ENCODE measurements around the gene IARS2. TPM values are rescaled to one million over a fixed set of nuclear protein-coding genes. Genes with fewer than 3 reads are reported as not detected.

IARS2 gene
- total and polyA plus RNA-seq, 2 donors = 30.3 to 50.2 TPM

DNA sequence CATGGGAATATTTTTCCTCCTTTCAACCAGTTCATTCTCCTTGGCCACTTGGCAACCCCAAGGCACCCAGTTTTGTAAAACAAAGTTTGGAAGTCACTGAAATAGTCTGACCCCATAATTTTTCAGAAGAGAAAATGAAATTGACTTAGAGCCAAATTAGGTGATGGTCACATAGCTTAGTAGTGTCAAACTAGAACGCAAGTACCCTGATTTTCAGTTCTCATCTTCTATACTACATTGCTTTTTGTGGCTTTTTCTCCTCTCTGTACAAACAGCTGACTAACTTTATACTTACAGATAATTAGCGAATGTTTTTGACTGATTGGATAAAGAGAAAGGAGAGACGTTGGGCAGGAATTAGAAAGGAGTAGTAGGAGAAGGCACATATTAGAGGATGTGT, 33.1 kb downstream of the IARS2 start:
- 98% methylated on average over 3 of the region's 3 CpGs for WGBS
- no peak for DNase-seq (ENCODE audit: low read depth in 6 of 9, low spot score in 9 of 9)
- no peak overlapping the region for H3K27ac ChIP-seq (ENCODE audit: low read depth in 1 of 2, low read length in 1 of 2)
- no peaks in the 10 kb centered on the region for H3K27me3 ChIP-seq (ENCODE audit: control insufficient read depth in 2 of 2, insufficient read depth in 1 of 2, low read length in 1 of 2)
- H3K9me3 ChIP-seq (ENCODE audit: control insufficient read depth in 2 of 2, insufficient read depth in 1 of 2, low read length in 1 of 2) = no peaks in the 10 kb centered on the region
- no peak overlapping the region for H3K4me3 ChIP-seq (ENCODE audit: low read length in 2 of 2)
- H3K36me3 ChIP-seq (ENCODE audit: control insufficient read depth in 2 of 2, insufficient read depth in 2 of 2, low read length in 1 of 2) = peaks cover 0 to 11% of the 10 kb centered on the region in 2 donors
- no peaks in the 10 kb centered on the region for H3K4me1 ChIP-seq (ENCODE audit: control insufficient read depth in 2 of 2, insufficient read depth in 2 of 2, low read length in 2 of 2)

- Histone ChIP-seq H3K27ac (ENCODE audit: low read depth in 1 of 2, low read length in 1 of 2) (no peak overlapping the region), H3K4me1 (ENCODE audit: control insufficient read depth in 2 of 2, insufficient read depth in 2 of 2, low read length in 2 of 2) (no peaks in the 10 kb centered on the region), H3K9me3 (ENCODE audit: control insufficient read depth in 2 of 2, insufficient read depth in 1 of 2, low read length in 1 of 2) (no peaks in the 10 kb centered on the region), H3K36me3 (ENCODE audit: control insufficient read depth in 2 of 2, insufficient read depth in 2 of 2, low read length in 1 of 2) (peaks cover under 1 to 21% of the 10 kb centered on the region in 2 donors), H3K4me3 (ENCODE audit: low read length in 2 of 2) (no peak overlapping the region), H3K27me3 (ENCODE audit: control insufficient read depth in 2 of 2, insufficient read depth in 1 of 2, low read length in 1 of 2) (no peaks in the 10 kb centered on the region)
- DNase-seq (ENCODE audit: low read depth in 6 of 9, low spot score in 9 of 9) = no peak
Observed at GRCh38 chr1:220129479-220130210, 35.7 kb downstream of the IARS2 start.

DNA sequence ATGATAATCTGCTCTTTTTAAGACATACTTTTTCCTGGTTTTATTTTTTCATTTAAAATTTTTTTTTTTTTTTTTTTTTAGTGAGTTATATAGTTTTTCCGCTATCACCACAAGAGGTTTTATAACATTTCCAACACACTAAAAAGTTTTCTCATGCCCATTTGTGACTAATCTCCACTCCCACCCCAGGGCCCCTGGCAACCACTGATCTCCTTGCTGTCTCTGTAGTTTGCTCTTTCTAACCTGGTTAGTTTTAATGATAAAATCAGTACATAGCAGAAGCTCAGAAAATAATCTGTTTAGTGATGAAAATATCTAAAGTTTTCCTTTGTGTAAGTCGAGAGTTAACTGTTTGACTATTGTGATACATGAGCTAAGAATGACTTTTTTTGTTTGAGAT, 41.8 kb downstream of the IARS2 start:
- H3K4me1 ChIP-seq (ENCODE audit: control insufficient read depth in 2 of 2, insufficient read depth in 2 of 2, low read length in 2 of 2) = no peaks in the 10 kb centered on the region
- no peaks in the 10 kb centered on the region for H3K9me3 ChIP-seq (ENCODE audit: control insufficient read depth in 2 of 2, insufficient read depth in 1 of 2, low read length in 1 of 2)
- peaks cover 9 to 58% of the 10 kb centered on the region in 2 donors for H3K36me3 ChIP-seq (ENCODE audit: control insufficient read depth in 2 of 2, insufficient read depth in 2 of 2, low read length in 1 of 2)
- no peak overlapping the region for H3K27ac ChIP-seq (ENCODE audit: low read depth in 1 of 2, low read length in 1 of 2)
- no peaks in the 10 kb centered on the region for H3K27me3 ChIP-seq (ENCODE audit: control insufficient read depth in 2 of 2, insufficient read depth in 1 of 2, low read length in 1 of 2)
- no peak for DNase-seq (ENCODE audit: low read depth in 6 of 9, low spot score in 9 of 9)
- H3K4me3 ChIP-seq (ENCODE audit: low read length in 2 of 2) = no peak overlapping the region
- 96% methylated on average over 2 of the region's 2 CpGs for WGBS

GRCh38 chr1:220137019-220137786, 43.3 kb downstream of the IARS2 start:
- peak in 3 of 9 donors; percentile 1 to 31 (median 2) for DNase-seq (ENCODE audit: low read depth in 6 of 9, low spot score in 9 of 9)
- Histone ChIP-seq H3K27ac (ENCODE audit: low read depth in 1 of 2, low read length in 1 of 2) (no peak overlapping the region), H3K4me1 (ENCODE audit: control insufficient read depth in 2 of 2, insufficient read depth in 2 of 2, low read length in 2 of 2) (no peaks in the 10 kb centered on the region), H3K4me3 (ENCODE audit: low read length in 2 of 2) (no peak overlapping the region), H3K36me3 (ENCODE audit: control insufficient read depth in 2 of 2, insufficient read depth in 2 of 2, low read length in 1 of 2) (peaks cover 14 to 68% of the 10 kb centered on the region in 2 donors), H3K9me3 (ENCODE audit: control insufficient read depth in 2 of 2, insufficient read depth in 1 of 2, low read length in 1 of 2) (no peaks in the 10 kb centered on the region), H3K27me3 (ENCODE audit: control insufficient read depth in 2 of 2, insufficient read depth in 1 of 2, low read length in 1 of 2) (no peaks in the 10 kb centered on the region)
- 77% methylated on average over 9 of the region's 9 CpGs for WGBS

GRCh38 chr1:220139966-220140365, 46.0 kb downstream of the IARS2 start:
- Histone ChIP-seq H3K4me1 (ENCODE audit: control insufficient read depth in 2 of 2, insufficient read depth in 2 of 2, low read length in 2 of 2) (no peaks in the 10 kb centered on the region), H3K4me3 (ENCODE audit: low read length in 2 of 2) (no peak overlapping the region), H3K27me3 (ENCODE audit: control insufficient read depth in 2 of 2, insufficient read depth in 1 of 2, low read length in 1 of 2) (no peaks in the 10 kb centered on the region), H3K36me3 (ENCODE audit: control insufficient read depth in 2 of 2, insufficient read depth in 2 of 2, low read length in 1 of 2) (peaks cover 11 to 55% of the 10 kb centered on the region in 2 donors), H3K27ac (ENCODE audit: low read depth in 1 of 2, low read length in 1 of 2) (no peak overlapping the region), H3K9me3 (ENCODE audit: control insufficient read depth in 2 of 2, insufficient read depth in 1 of 2, low read length in 1 of 2) (no peaks in the 10 kb centered on the region)
- 98% methylated on average over 6 of the region's 6 CpGs for WGBS
- no peak for DNase-seq (ENCODE audit: low read depth in 6 of 9, low spot score in 9 of 9)

GRCh38 chr1:220144051-220144450, 50.1 kb downstream of the IARS2 start:
- H3K4me3 ChIP-seq (ENCODE audit: low read length in 2 of 2) = no peak overlapping the region
- H3K36me3 ChIP-seq (ENCODE audit: control insufficient read depth in 2 of 2, insufficient read depth in 2 of 2, low read length in 1 of 2) = peaks cover 11 to 39% of the 10 kb centered on the region in 2 donors
- no peak overlapping the region for H3K27ac ChIP-seq (ENCODE audit: low read depth in 1 of 2, low read length in 1 of 2)
- H3K4me1 ChIP-seq (ENCODE audit: control insufficient read depth in 2 of 2, insufficient read depth in 2 of 2, low read length in 2 of 2) = no peaks in the 10 kb centered on the region
- no peaks in the 10 kb centered on the region for H3K27me3 ChIP-seq (ENCODE audit: control insufficient read depth in 2 of 2, insufficient read depth in 1 of 2, low read length in 1 of 2)
- DNase-seq (ENCODE audit: low read depth in 6 of 9, low spot score in 9 of 9) = no peak
- 98% methylated on average over 5 of the region's 5 CpGs for WGBS
- H3K9me3 ChIP-seq (ENCODE audit: control insufficient read depth in 2 of 2, insufficient read depth in 1 of 2, low read length in 1 of 2) = no peaks in the 10 kb centered on the region

GRCh38 chr1:220149742-220150141, 55.8 kb downstream of the IARS2 start:
- no peak overlapping the region for H3K4me3 ChIP-seq (ENCODE audit: low read length in 2 of 2)
- DNase-seq (ENCODE audit: low read depth in 6 of 9, low spot score in 9 of 9) = no peak
- no peaks in the 10 kb centered on the region for H3K9me3 ChIP-seq (ENCODE audit: control insufficient read depth in 2 of 2, insufficient read depth in 1 of 2, low read length in 1 of 2)
- no peaks in the 10 kb centered on the region for H3K4me1 ChIP-seq (ENCODE audit: control insufficient read depth in 2 of 2, insufficient read depth in 2 of 2, low read length in 2 of 2)
- 100% methylated on average over 1 of the region's 1 CpG for WGBS
- H3K36me3 ChIP-seq (ENCODE audit: control insufficient read depth in 2 of 2, insufficient read depth in 2 of 2, low read length in 1 of 2) = peaks cover 18 to 44% of the 10 kb centered on the region in 2 donors
- H3K27me3 ChIP-seq (ENCODE audit: control insufficient read depth in 2 of 2, insufficient read depth in 1 of 2, low read length in 1 of 2) = no peaks in the 10 kb centered on the region
- no peak overlapping the region for H3K27ac ChIP-seq (ENCODE audit: low read depth in 1 of 2, low read length in 1 of 2)

DNA sequence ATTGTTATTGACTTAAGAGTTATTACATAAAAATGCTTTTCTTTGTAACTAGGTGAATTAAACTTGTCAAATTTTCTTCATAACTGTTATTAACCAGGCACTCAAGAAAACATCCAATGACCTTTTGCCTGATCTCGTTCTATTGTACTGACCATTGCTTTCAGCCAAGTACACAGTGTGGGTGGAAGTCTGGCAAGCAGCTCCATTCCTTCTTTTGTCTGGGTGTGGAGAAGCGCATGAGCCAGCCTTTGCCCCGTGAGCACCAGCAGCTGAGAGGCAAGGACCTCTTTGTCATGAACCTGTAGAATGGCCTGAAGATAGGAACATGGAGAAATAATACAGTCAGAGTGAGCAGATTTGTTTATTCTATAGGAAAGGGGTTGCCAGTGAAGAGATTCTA, 57.5 kb downstream of the IARS2 start:
- WGBS = 94% methylated on average over 3 of the region's 3 CpGs
- no peaks in the 10 kb centered on the region for H3K9me3 ChIP-seq (ENCODE audit: control insufficient read depth in 2 of 2, insufficient read depth in 1 of 2, low read length in 1 of 2)
- no peak for DNase-seq (ENCODE audit: low read depth in 6 of 9, low spot score in 9 of 9)
- no peak overlapping the region for H3K27ac ChIP-seq (ENCODE audit: low read depth in 1 of 2, low read length in 1 of 2)
- no peaks in the 10 kb centered on the region for H3K27me3 ChIP-seq (ENCODE audit: control insufficient read depth in 2 of 2, insufficient read depth in 1 of 2, low read length in 1 of 2)
- H3K4me1 ChIP-seq (ENCODE audit: control insufficient read depth in 2 of 2, insufficient read depth in 2 of 2, low read length in 2 of 2) = no peaks in the 10 kb centered on the region
- peaks cover 33 to 46% of the 10 kb centered on the region in 2 donors for H3K36me3 ChIP-seq (ENCODE audit: control insufficient read depth in 2 of 2, insufficient read depth in 2 of 2, low read length in 1 of 2)
- no peak overlapping the region for H3K4me3 ChIP-seq (ENCODE audit: low read length in 2 of 2)

DNA sequence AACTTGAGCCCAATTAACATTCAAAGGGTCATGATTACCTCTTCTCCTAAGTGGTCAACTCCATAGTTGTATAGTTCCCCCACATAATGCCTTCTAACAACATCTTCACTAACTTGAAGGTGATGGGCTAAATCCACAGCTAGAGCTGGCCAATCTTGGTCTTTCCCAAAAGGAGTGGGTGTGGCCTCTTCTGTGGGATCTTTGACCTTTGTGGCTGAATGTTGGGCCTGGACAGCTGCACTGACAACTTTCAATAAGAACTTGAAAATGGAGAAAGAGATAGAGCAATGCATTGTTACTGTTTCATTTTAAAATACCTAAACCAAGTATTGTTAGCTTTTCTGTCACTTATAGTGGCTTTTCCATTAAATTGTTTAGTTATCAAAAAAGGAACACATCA, 59.2 kb downstream of the IARS2 start:
- H3K4me3 ChIP-seq (ENCODE audit: low read length in 2 of 2) = no peak overlapping the region
- no peak for DNase-seq (ENCODE audit: low read depth in 6 of 9, low spot score in 9 of 9)
- no peaks in the 10 kb centered on the region for H3K27me3 ChIP-seq (ENCODE audit: control insufficient read depth in 2 of 2, insufficient read depth in 1 of 2, low read length in 1 of 2)
- peaks cover 40 to 57% of the 10 kb centered on the region in 2 donors for H3K36me3 ChIP-seq (ENCODE audit: control insufficient read depth in 2 of 2, insufficient read depth in 2 of 2, low read length in 1 of 2)
- no peak overlapping the region for H3K27ac ChIP-seq (ENCODE audit: low read depth in 1 of 2, low read length in 1 of 2)
- H3K4me1 ChIP-seq (ENCODE audit: control insufficient read depth in 2 of 2, insufficient read depth in 2 of 2, low read length in 2 of 2) = no peaks in the 10 kb centered on the region
- no peaks in the 10 kb centered on the region for H3K9me3 ChIP-seq (ENCODE audit: control insufficient read depth in 2 of 2, insufficient read depth in 1 of 2, low read length in 1 of 2)

Measured in thymus (tissue), 11 donors.